HCT116 (cell line): ENCODE measurements around the gene SND1. TPM values are rescaled to one million over a fixed set of nuclear protein-coding genes. Genes with fewer than 3 reads are reported as not detected.

Experiments used
- ATAC-seq: fragments of 200-7000 bp; cut with Tn5 transposase; 2 replicates; pipeline ENCODE4 v1.9.1; 2020; ENCODE audit warnings: mild to moderate bottlenecking, moderate library complexity
- BruUV-seq: library from RNA; stranded (reverse); fragments of 400-500 nt; replicated peaks from 2 replicates; lab custom pipeline; 2021; lab: Mats Ljungman, UMichigan
- CTCF ChIA-PET: fragments of 300-600 bp; sonication (Branson Sonifier 250); formaldehyde crosslinking; loops from one replicate; lab custom pipeline; 2021; ENCODE audit warnings: antibody characterized with exemption; lab: Charles Lee
- POLR2A ChIA-PET: fragments of 300-600, 350-600 bp; sonication (Branson Sonifier 250); formaldehyde crosslinking; loops from one replicate; lab custom pipeline; 2021; ENCODE audit warnings: antibody characterized with exemption; lab: Charles Lee
- RAD21 ChIA-PET, 2 experiments: fragments of 300-600 bp; sonication (Branson Sonifier 250); formaldehyde crosslinking; loops; one replicate each; lab custom pipeline; 2023; ENCODE audit warnings: low total read pairs in 2 of 2; ENCODE audit not compliant: uncharacterized antibody in 2 of 2, unreplicated experiment in 2 of 2, low non-redundant PET in 1 of 2; lab: Charles Lee
- DNase-seq: peaks from one replicate; pipeline ENCODE4 v3.0.0-alpha.2; 2010; ENCODE audit warnings: low read depth, low spot score
- H2AFZ ChIP-seq: fragments of 200-600 bp; shearing (Covaris generic), sonication (generic); 2 replicates; pipeline ENCODE4 v1.6.1; 2017; ENCODE audit warnings: low read depth, mixed run types, mixed read lengths, antibody characterized with exemption, low read length; ENCODE audit not compliant: poor library complexity, severe bottlenecking
- H3K27ac ChIP-seq: 2 replicates; pipeline ENCODE4 v1.5.1; 2012; ENCODE audit warnings: low read depth, low read length
- H3K27me3 ChIP-seq: fragments of 200-600 bp; sonication (generic); 2 replicates; pipeline ENCODE4 v1.6.1; 2016; ENCODE audit warnings: mixed run types, low read length, mixed read lengths; ENCODE audit not compliant: insufficient read depth
- H3K36me3 ChIP-seq, 2 experiments: fragments of 200-500 bp in 1 of 2; fragments of 200-600 bp in 1 of 2; sonication (Bioruptor generic) in 1 of 2; sonication (generic) in 1 of 2; 2 replicates each; pipeline versions ENCODE4 v1.5.1 to v1.6.1; 2014 to 2016; ENCODE audit warnings: low read length in 2 of 2, inconsistent platforms in 1 of 2, mixed read lengths in 1 of 2, mixed run types in 1 of 2; ENCODE audit not compliant: insufficient read depth in 2 of 2, control insufficient read depth in 1 of 2
- H3K4me1 ChIP-seq, 2 experiments: fragments of 200-600 bp in 1 of 2; sonication (generic) in 1 of 2; 2 replicates each; pipeline versions ENCODE4 v1.5.1 to v1.6.1; 2012 to 2017; ENCODE audit warnings: low read length in 2 of 2, inconsistent platforms in 1 of 2, mild to moderate bottlenecking in 1 of 2, mixed read lengths in 1 of 2, mixed run types in 1 of 2, moderate library complexity in 1 of 2; ENCODE audit not compliant: insufficient read depth in 2 of 2, control insufficient read depth in 1 of 2
- H3K4me2 ChIP-seq: fragments of 200-600 bp; sonication (generic); 2 replicates; pipeline ENCODE4 v1.6.1; 2017; ENCODE audit warnings: mixed run types, low read length, mixed read lengths
- H3K4me3 ChIP-seq, 2 experiments: fragments of 200-600 bp in 1 of 2; sonication (generic) in 1 of 2; replicated peaks in 1 of 2; 2 replicates each; pipeline ENCODE4 v1.5.1; 2011 to 2016; ENCODE audit warnings: low read length in 2 of 2, control low read depth in 1 of 2, low read depth in 1 of 2, mild to moderate bottlenecking in 1 of 2, mixed read lengths in 1 of 2, mixed run types in 1 of 2
- H3K79me2 ChIP-seq: fragments of 200-600 bp; sonication (generic); 2 replicates; pipeline ENCODE4 v1.6.1; 2017; ENCODE audit warnings: mild to moderate bottlenecking, mixed run types, low read length, moderate library complexity, mixed read lengths; ENCODE audit not compliant: insufficient read depth
- H3K9ac ChIP-seq: fragments of 200-600 bp; sonication (generic); 2 replicates; pipeline ENCODE4 v1.6.1; 2016; ENCODE audit warnings: low read length, mixed read lengths
- H3K9me2 ChIP-seq: fragments of 200-600 bp; sonication (generic), shearing (Covaris generic); 2 replicates; pipeline ENCODE4 v1.6.1; 2017; ENCODE audit warnings: mixed run types, mild to moderate bottlenecking, moderate library complexity; ENCODE audit not compliant: insufficient read depth
- H3K9me3 ChIP-seq, 2 experiments: fragments of 200-500 bp in 1 of 2; fragments of 200-600 bp in 1 of 2; sonication (Bioruptor generic) in 1 of 2; sonication (generic) in 1 of 2; 2 replicates each; pipeline ENCODE4 v1.6.1; 2014 to 2017; ENCODE audit warnings: low read length in 2 of 2, mixed read lengths in 2 of 2, inconsistent platforms in 1 of 2, low read depth in 1 of 2, mild to moderate bottlenecking in 1 of 2, mixed run types in 1 of 2, moderate library complexity in 1 of 2; ENCODE audit not compliant: control insufficient read depth in 1 of 2, insufficient read depth in 1 of 2
- H4K20me1 ChIP-seq: fragments of 200-600 bp; sonication (generic), shearing (Covaris generic); 2 replicates; pipeline ENCODE4 v1.6.1; 2017; ENCODE audit warnings: mixed run types, mild to moderate bottlenecking, moderate library complexity; ENCODE audit not compliant: insufficient read depth
- CEBPB ChIP-seq: IDR thresholded peaks from 2 replicates; pipeline ENCODE4 v1.6.1; 2012; ENCODE audit warnings: low read depth
- EZH2 ChIP-seq: fragments of 200-600 bp; sonication (generic); IDR thresholded peaks from 2 replicates; pipeline ENCODE4 v1.6.1; 2017; ENCODE audit warnings: antibody characterized with exemption, mixed run types
- EZH2phosphoT487 ChIP-seq: fragments of 200-600 bp; IDR thresholded peaks from 2 replicates; pipeline ENCODE4 v1.6.1; 2018; ENCODE audit warnings: antibody characterized with exemption, borderline replicate concordance
- FOSL1 ChIP-seq: IDR thresholded peaks from 2 replicates; pipeline ENCODE4 v1.6.1; 2012; ENCODE audit warnings: low read depth
- SRF ChIP-seq: IDR thresholded peaks from 2 replicates; pipeline ENCODE4 v1.6.1; 2012; ENCODE audit warnings: low read depth
- ZFX ChIP-seq: fragments of 450-650 bp; IDR thresholded peaks from 2 replicates; pipeline ENCODE4 v1.6.1; 2017
- ZNF274 ChIP-seq: fragments of 200-500 bp; sonication (Bioruptor generic); IDR thresholded peaks from 2 replicates; pipeline ENCODE4 v1.6.1; 2014; ENCODE audit warnings: mild to moderate bottlenecking, low read depth, low read length, inconsistent platforms
- intact Hi-C: fragments of 100-400 bp; cut with micrococcal nuclease; formaldehyde crosslinking; loops from 2 replicates; pipeline ENCODE4 v1.10.0; 2022
- total RNA-seq: library from RNA; stranded (reverse); gene quantifications from one replicate; pipeline ENCODE4 v1.2.1, GENCODE V29; 2021; ENCODE audit not compliant: unreplicated experiment
- TF ChIP-seq, protein P1 (sequence below): IDR thresholded peaks from 2 replicates; pipeline ENCODE4 v1.6.1; 2011; ENCODE audit warnings: mild to moderate bottlenecking, low read length, moderate library complexity; ENCODE audit not compliant: insufficient replicate concordance; ENCODE audit errors: extremely low read depth
- TF ChIP-seq, protein P2 (sequence below): IDR thresholded peaks from 2 replicates; pipeline ENCODE4 v1.6.1; 2012; ENCODE audit warnings: low read depth

The SND1 gene
- total RNA-seq, 1 experiment from 2014 or later = 169 TPM

DNA sequence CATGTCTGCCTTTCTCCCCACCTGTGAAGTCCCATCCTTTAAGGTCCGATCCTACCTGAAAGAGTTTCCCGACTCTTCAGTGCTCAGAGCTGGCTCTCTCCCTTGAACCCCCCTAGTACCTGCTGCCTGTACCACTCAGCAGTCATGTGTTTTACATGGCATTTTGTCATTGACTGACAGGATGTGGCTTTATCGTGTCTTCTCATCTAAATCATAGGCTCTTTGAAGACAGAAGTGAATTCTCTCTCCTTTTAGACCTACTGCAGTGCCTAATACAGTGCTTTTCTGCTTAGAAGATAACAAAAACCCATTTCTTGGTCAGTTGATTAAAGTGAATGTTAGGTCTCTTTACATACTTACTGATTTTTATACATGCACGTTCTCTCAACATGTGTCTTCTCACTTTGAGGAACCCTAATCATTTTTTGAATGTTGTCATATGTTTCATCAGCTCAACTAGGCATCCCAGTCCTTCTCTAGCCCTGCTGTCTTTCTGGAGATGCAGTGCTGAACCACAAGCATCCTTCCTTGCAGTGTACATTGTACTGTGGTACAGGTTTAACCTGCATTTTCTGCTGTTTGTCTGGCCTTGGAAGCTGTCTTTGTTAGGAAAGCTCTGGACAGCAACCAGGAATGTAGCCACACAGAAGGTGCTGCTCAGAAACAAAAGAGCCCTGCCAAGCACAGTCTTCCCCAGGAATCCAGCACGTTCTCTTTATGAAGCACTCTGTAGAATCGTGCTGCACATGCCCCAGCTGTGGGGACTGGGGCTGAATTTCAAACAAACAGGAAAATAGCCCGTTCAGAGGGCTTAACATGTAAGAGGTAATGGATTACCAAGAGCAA, 407.4 kb downstream of the SND1 start:
- no peaks in the 10 kb centered on the region for H3K27me3 ChIP-seq
- no peak for DNase-seq
- POLR2A ChIA-PET = no interaction called here
- no peak overlapping the region for H3K4me3 ChIP-seq
- no peak overlapping the region for H3K9ac ChIP-seq
- CTCF ChIA-PET = no interaction called here
- no peak overlapping the region for H3K4me2 ChIP-seq
- no peaks in the 10 kb centered on the region for H3K79me2 ChIP-seq
- no peaks in the 10 kb centered on the region; a peak in 1 of 4 replicates for H3K36me3 ChIP-seq
- intact Hi-C loops = no loop called here
- H3K4me1 ChIP-seq = no peaks in the 10 kb centered on the region
- H2AFZ ChIP-seq = no peak overlapping the region
- RAD21 ChIA-PET = no interaction called here
- H3K9me3 ChIP-seq = no peaks in the 10 kb centered on the region
- H3K9me2 ChIP-seq = no peaks in the 10 kb centered on the region
- ATAC-seq = no peak
- BruUV-seq = no TSS peak
- no peaks in the 10 kb centered on the region for H4K20me1 ChIP-seq
- H3K27ac ChIP-seq = no peak overlapping the region
- TF ChIP-seq ZNF274 = no peak

DNA sequence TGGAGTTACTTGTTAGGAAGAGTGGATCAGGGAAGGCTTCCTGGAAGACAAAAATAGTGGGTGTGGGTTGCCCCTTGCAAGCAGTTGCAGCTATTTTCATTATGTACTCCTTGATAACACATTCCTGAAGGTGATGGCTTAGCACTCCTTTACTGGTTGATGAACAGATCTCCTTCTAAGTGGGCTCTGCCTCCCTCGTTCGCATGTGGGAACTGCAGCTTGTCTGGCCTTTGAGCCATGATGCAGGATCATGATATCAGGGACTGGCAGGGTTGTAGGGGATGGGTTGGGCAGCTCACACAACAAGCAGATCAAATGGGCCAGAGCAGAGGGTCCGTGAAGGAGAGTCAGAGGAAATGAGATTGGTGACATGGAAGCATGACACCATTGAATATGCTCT, 408.0 kb downstream of the SND1 start:
- Histone ChIP-seq H3K79me2 (no peaks in the 10 kb centered on the region), H3K9me3 (no peaks in the 10 kb centered on the region), H3K9me2 (no peaks in the 10 kb centered on the region), H3K27ac (no peak overlapping the region), H3K36me3 (no peaks in the 10 kb centered on the region; a peak in 1 of 4 replicates), H3K4me2 (no peak overlapping the region), H3K4me1 (no peaks in the 10 kb centered on the region), H3K27me3 (no peaks in the 10 kb centered on the region)
- ChIA-PET POLR2A (no interaction called here), CTCF (no interaction called here), RAD21 (no interaction called here)
- intact Hi-C loops = no loop called here
- TF ChIP-seq ZFX (no peak), SRF (no peak), EZH2phosphoT487 (no peak), EZH2 (no peak), FOSL1 (no peak), CEBPB (no peak)
- TF ChIP-seq, protein P1, sequence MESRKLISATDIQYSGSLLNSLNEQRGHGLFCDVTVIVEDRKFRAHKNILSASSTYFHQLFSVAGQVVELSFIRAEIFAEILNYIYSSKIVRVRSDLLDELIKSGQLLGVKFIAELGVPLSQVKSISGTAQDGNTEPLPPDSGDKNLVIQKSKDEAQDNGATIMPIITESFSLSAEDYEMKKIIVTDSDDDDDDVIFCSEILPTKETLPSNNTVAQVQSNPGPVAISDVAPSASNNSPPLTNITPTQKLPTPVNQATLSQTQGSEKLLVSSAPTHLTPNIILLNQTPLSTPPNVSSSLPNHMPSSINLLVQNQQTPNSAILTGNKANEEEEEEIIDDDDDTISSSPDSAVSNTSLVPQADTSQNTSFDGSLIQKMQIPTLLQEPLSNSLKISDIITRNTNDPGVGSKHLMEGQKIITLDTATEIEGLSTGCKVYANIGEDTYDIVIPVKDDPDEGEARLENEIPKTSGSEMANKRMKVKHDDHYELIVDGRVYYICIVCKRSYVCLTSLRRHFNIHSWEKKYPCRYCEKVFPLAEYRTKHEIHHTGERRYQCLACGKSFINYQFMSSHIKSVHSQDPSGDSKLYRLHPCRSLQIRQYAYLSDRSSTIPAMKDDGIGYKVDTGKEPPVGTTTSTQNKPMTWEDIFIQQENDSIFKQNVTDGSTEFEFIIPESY = no peak
- TF ChIP-seq, protein P2, sequence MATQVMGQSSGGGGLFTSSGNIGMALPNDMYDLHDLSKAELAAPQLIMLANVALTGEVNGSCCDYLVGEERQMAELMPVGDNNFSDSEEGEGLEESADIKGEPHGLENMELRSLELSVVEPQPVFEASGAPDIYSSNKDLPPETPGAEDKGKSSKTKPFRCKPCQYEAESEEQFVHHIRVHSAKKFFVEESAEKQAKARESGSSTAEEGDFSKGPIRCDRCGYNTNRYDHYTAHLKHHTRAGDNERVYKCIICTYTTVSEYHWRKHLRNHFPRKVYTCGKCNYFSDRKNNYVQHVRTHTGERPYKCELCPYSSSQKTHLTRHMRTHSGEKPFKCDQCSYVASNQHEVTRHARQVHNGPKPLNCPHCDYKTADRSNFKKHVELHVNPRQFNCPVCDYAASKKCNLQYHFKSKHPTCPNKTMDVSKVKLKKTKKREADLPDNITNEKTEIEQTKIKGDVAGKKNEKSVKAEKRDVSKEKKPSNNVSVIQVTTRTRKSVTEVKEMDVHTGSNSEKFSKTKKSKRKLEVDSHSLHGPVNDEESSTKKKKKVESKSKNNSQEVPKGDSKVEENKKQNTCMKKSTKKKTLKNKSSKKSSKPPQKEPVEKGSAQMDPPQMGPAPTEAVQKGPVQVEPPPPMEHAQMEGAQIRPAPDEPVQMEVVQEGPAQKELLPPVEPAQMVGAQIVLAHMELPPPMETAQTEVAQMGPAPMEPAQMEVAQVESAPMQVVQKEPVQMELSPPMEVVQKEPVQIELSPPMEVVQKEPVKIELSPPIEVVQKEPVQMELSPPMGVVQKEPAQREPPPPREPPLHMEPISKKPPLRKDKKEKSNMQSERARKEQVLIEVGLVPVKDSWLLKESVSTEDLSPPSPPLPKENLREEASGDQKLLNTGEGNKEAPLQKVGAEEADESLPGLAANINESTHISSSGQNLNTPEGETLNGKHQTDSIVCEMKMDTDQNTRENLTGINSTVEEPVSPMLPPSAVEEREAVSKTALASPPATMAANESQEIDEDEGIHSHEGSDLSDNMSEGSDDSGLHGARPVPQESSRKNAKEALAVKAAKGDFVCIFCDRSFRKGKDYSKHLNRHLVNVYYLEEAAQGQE = no peak
- TF ChIP-seq, all 23 proteins: peak for 0
- Histone ChIP-seq H3K9ac (no peak overlapping the region), H3K4me3 (no peak overlapping the region), H4K20me1 (no peaks in the 10 kb centered on the region), H2AFZ (no peak overlapping the region)
- BruUV-seq = no TSS peak
- ATAC-seq (no peak), DNase-seq (no peak)
